Measurements from ENCODE around the gene RACGAP1.
A peak's percentile ranks its signal among the peaks of the same experiment; 100 is the strongest.

Gene RACGAP1

DNA sequence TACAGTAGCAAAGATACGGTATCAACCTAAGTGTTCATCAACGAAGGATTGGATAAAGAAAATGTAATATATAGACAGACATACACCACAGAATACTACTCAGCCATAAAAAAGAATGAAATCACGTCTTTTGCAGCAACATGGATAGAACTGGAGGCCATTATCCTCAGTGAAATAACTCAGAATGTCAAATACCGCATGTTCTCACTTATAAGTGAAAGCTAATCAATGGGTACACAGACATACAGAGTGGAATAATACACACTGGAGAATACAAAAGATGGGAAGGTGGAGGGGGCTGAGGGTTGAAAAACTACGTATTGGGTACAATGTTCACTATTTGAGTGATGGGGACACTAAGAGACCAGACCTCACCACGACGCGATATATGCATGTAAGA, 1.1 kb downstream of the RACGAP1 start:
- H3K27ac ChIP-seq (ENCODE audit: poor library complexity, severe bottlenecking), result peak overlapping the region; percentile 56

DNA sequence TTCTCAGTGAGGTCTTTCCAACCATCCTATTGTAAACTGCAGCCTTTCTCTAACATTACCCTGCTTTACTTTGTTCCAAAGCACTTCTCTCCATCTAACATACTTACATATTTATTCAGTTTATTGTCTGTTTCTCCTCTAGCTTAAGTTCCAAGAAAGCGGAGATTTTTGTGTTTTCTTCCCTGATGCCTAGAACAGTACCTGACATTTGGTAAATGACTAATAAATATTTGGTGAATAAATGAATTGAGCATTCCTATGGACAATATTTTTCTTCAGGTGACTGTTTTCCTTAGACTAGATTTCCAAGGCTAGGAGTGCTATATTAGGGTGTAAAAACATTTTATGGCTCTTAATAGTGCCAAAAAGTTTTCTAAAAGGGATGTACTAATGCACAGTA, 2.4 kb downstream of the RACGAP1 start:
- no peak overlapping the region for H3K4me3 ChIP-seq (ENCODE audit: severe bottlenecking)
- ATAC-seq (ENCODE audit: low read depth) (no peak), DNase-seq (ENCODE audit: low spot score) (no peak)
- H3K27ac ChIP-seq (ENCODE audit: poor library complexity, severe bottlenecking), result no peak overlapping the region
- peaks cover 24% of the 10 kb centered on the region for H3K36me3 ChIP-seq (ENCODE audit: low read depth)
- peaks cover 10% of the 10 kb centered on the region for H3K4me1 ChIP-seq (ENCODE audit: insufficient read depth, poor library complexity, severe bottlenecking)
- no peaks in the 10 kb centered on the region for H3K27me3 ChIP-seq (ENCODE audit: insufficient read depth, poor library complexity, severe bottlenecking)
- TF ChIP-seq, protein P1, sequence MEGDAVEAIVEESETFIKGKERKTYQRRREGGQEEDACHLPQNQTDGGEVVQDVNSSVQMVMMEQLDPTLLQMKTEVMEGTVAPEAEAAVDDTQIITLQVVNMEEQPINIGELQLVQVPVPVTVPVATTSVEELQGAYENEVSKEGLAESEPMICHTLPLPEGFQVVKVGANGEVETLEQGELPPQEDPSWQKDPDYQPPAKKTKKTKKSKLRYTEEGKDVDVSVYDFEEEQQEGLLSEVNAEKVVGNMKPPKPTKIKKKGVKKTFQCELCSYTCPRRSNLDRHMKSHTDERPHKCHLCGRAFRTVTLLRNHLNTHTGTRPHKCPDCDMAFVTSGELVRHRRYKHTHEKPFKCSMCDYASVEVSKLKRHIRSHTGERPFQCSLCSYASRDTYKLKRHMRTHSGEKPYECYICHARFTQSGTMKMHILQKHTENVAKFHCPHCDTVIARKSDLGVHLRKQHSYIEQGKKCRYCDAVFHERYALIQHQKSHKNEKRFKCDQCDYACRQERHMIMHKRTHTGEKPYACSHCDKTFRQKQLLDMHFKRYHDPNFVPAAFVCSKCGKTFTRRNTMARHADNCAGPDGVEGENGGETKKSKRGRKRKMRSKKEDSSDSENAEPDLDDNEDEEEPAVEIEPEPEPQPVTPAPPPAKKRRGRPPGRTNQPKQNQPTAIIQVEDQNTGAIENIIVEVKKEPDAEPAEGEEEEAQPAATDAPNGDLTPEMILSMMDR (IDR thresholded peaks at IDR 0.05; ENCODE audit: poor library complexity, severe bottlenecking), result no peak
- H3K9me3 ChIP-seq (ENCODE audit: severe bottlenecking), result no peaks in the 10 kb centered on the region

More for the DNA sequence above, 1.1 kb downstream of the RACGAP1 start:
- TF ChIP-seq, protein P1 (IDR thresholded peaks at IDR 0.05; ENCODE audit: poor library complexity, severe bottlenecking), result no peak
- peaks cover 10% of the 10 kb centered on the region for H3K4me1 ChIP-seq (ENCODE audit: insufficient read depth, poor library complexity, severe bottlenecking)
- H3K4me3 ChIP-seq (ENCODE audit: severe bottlenecking), result peak overlapping the region; percentile 75
- DNase-seq (ENCODE audit: low spot score) (no peak), ATAC-seq (ENCODE audit: low read depth) (no peak)
- peaks cover 24% of the 10 kb centered on the region for H3K36me3 ChIP-seq (ENCODE audit: low read depth)
- H3K27me3 ChIP-seq (ENCODE audit: insufficient read depth, poor library complexity, severe bottlenecking), result no peaks in the 10 kb centered on the region
- no peaks in the 10 kb centered on the region for H3K9me3 ChIP-seq (ENCODE audit: severe bottlenecking)

DNA sequence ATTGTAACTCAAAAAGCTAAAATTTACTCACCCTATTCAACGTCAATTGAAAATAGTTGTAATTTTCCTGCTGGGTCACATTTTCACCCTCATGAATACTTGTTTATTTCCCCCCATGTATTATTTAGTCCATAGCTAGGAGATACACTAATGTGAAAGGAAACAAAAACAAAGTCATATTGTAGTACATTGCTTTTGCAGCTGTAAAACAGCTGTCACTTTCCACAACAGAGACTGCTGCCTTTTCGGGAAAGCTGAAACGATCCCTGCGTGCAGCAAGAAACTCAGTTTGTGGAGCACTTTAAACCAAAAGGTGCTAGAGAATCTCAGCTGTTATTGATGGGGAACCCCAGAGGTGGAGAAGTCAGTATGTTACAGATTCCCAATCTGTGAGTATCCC, 4.3 kb downstream of the RACGAP1 start:
- Histone ChIP-seq H3K9me3 (ENCODE audit: severe bottlenecking) (no peaks in the 10 kb centered on the region), H3K4me3 (ENCODE audit: severe bottlenecking) (no peak overlapping the region), H3K4me1 (ENCODE audit: insufficient read depth, poor library complexity, severe bottlenecking) (peaks cover 23% of the 10 kb centered on the region), H3K27me3 (ENCODE audit: insufficient read depth, poor library complexity, severe bottlenecking) (no peaks in the 10 kb centered on the region), H3K36me3 (ENCODE audit: low read depth) (peaks cover 37% of the 10 kb centered on the region), H3K27ac (ENCODE audit: poor library complexity, severe bottlenecking) (no peak overlapping the region)
- DNase-seq (ENCODE audit: low spot score), result no peak
- TF ChIP-seq, protein P1 (IDR thresholded peaks at IDR 0.05; ENCODE audit: poor library complexity, severe bottlenecking), result no peak
- no peak for ATAC-seq (ENCODE audit: low read depth)

DNA sequence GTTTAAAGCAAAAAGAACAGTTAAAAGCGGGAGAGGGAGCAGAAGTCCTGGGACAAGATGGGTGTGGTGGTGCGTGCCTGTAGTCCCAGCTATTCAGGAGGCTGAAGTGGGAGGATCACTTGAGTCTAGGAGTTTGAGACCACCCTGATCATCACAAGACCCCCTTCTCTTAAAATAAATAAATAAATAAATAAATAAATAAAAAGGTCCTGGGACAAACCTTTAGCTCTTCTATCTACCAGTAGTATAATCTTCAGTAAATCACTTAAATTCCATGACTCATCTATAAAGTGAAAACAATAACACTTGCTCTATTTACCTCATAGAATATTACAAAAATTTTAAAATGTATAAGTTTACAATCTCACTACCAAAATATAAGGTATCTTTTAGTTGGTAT, 5.8 kb downstream of the RACGAP1 start:
- TF ChIP-seq, protein P1 (IDR thresholded peaks at IDR 0.05; ENCODE audit: poor library complexity, severe bottlenecking), result no peak
- Histone ChIP-seq H3K36me3 (ENCODE audit: low read depth) (peaks cover 48% of the 10 kb centered on the region), H3K27me3 (ENCODE audit: insufficient read depth, poor library complexity, severe bottlenecking) (no peaks in the 10 kb centered on the region), H3K27ac (ENCODE audit: poor library complexity, severe bottlenecking) (no peak overlapping the region), H3K9me3 (ENCODE audit: severe bottlenecking) (no peaks in the 10 kb centered on the region), H3K4me1 (ENCODE audit: insufficient read depth, poor library complexity, severe bottlenecking) (peaks cover 19% of the 10 kb centered on the region), H3K4me3 (ENCODE audit: severe bottlenecking) (no peak overlapping the region)
- no peak for ATAC-seq (ENCODE audit: low read depth)
- no peak for DNase-seq (ENCODE audit: low spot score)

- Histone ChIP-seq H3K4me3 (ENCODE audit: severe bottlenecking) (no peak overlapping the region), H3K27me3 (ENCODE audit: insufficient read depth, poor library complexity, severe bottlenecking) (no peaks in the 10 kb centered on the region), H3K27ac (ENCODE audit: poor library complexity, severe bottlenecking) (no peak overlapping the region), H3K9me3 (ENCODE audit: severe bottlenecking) (no peaks in the 10 kb centered on the region), H3K4me1 (ENCODE audit: insufficient read depth, poor library complexity, severe bottlenecking) (peaks cover 16% of the 10 kb centered on the region), H3K36me3 (ENCODE audit: low read depth) (peaks cover 54% of the 10 kb centered on the region)
- DNase-seq (ENCODE audit: low spot score) (no peak), ATAC-seq (ENCODE audit: low read depth) (no peak)
- TF ChIP-seq, protein P1 (IDR thresholded peaks at IDR 0.05; ENCODE audit: poor library complexity, severe bottlenecking), result no peak
Measured at GRCh38 chr12:50018968-50019367, 6.3 kb downstream of the RACGAP1 start.
